KOPT-K1 (cell line): ENCODE measurements around the gene HMSD.

Experiments used
- H3K27ac ChIP-seq: fragments of 200-600 bp; sonication (generic); 2 replicates; pipeline ENCODE4 v1.5.1; 2016; ENCODE audit warnings: antibody characterized with exemption, mild to moderate bottlenecking, low read depth, low read length; ENCODE audit not compliant: poor library complexity, severe bottlenecking
- H3K36me3 ChIP-seq: fragments of 200-600 bp; sonication (generic); 2 replicates; pipeline ENCODE4 v1.5.1; 2017; ENCODE audit warnings: antibody characterized with exemption, mild to moderate bottlenecking, low read length, moderate library complexity; ENCODE audit not compliant: insufficient read depth
- H3K9me3 ChIP-seq: fragments of 200-600 bp; sonication (generic); 2 replicates; pipeline ENCODE4 v1.5.1; 2017; ENCODE audit warnings: antibody characterized with exemption, low read length, mild to moderate bottlenecking; ENCODE audit not compliant: insufficient read depth, poor library complexity, severe bottlenecking

HMSD gene

DNA sequence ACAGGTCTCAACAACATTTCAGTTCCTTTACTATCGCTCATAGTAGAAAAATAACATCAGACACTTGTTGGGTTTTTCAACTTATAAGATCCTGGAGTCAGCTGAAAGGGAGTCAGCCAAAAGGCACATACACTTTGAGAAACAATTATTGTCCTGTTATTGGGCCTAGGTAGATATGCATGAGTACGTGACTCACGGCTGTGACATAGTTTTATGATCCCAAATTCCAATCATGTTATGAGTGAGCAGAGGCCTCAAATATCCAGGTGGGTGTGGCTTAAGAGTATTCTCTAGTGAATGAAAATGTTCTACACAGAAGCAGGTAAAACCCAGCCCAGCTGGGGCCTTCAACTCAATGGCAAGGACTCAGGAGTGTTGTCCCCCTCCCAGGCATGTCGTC, 47.9 kb downstream of the HMSD start:
- Histone ChIP-seq H3K36me3 (no peaks in the 10 kb centered on the region), H3K27ac (no peak overlapping the region), H3K9me3 (peaks cover 19% of the 10 kb centered on the region)

DNA sequence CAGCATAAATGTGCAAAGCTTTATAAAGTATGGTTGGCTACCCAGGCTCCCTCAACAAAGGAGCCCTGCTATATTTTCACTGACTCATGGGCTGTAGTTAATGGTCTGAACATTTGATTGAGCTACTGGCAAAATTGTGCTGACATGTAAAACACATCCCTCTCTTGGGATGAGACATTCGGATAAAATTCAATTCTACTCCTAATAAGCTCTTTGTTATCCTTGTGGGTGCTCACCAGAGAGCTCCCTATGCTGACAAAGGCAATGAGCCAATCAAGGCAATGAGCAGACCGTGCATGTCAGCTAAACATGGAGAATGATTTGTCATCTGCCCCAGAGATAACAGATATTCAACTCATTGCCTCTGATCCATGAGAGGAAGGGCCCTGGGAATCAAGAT, 48.5 kb downstream of the HMSD start:
- peaks cover 16% of the 10 kb centered on the region for H3K9me3 ChIP-seq
- no peaks in the 10 kb centered on the region for H3K36me3 ChIP-seq
- H3K27ac ChIP-seq = no peak overlapping the region

DNA sequence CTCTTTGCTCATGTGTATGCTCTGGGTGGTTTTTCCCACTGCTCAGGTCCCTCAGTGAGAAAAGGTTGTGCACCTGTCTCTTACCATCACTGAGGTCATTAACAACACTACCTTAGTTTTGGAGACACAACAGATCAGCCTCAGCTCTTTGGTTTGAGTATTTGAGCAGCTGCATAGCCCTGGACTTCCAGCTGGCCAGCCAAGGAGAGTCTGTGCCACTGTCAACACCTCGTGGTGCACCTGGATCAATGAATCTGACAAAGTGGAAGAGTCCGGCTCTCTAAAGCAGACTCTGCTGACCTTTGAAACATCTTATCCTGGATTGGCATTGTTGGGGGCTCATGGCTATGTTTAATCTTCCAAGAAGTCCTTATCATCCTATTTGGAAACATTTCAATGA, 50.8 kb downstream of the HMSD start:
- H3K9me3 ChIP-seq = peaks cover 15% of the 10 kb centered on the region
- H3K36me3 ChIP-seq = no peaks in the 10 kb centered on the region
- H3K27ac ChIP-seq = no peak overlapping the region

DNA sequence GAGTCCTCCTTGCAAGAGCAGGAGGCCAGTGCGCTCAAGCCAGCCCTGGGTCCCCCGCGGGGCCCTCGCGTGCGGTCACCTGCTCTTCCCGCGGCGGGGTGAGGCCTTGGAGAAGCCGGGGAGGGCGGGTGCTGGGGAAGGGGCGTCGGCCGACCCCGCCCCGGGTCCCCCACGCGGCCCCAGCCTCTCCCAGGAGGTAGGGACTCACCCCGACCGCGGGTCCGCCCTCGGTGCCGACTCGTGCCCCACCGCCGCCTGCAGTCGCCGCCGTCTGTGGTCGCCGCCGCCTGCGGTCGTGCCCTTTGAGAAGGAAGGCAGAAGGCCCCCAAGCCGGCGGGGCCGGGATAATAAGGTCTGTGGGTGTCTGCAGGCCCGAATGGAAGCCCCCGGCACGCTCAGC, 53.5 kb downstream of the HMSD start:
- Histone ChIP-seq H3K9me3 (no peaks in the 10 kb centered on the region), H3K27ac (no peak overlapping the region), H3K36me3 (no peaks in the 10 kb centered on the region)

DNA sequence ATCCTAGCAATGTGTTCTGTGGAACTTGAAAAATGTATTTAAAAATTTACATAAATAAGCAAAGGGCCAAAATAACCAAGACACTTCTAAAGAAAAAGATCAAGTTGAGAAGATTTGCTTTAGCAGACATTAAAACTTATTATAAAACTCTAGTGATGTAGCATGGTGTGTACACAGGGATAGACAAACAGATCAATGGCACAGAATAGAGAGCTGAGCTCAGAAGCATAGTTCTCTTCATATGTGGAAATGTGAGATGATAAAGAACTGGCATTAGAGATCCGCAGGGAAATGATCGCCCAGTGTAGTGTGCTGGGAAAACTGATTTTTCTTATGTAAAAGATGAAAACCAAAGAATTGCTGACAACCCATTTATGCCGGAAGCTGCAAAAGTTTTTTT, 60.2 kb downstream of the HMSD start:
- Histone ChIP-seq H3K27ac (no peak overlapping the region), H3K36me3 (no peaks in the 10 kb centered on the region)

More for the DNA sequence above, 60.2 kb downstream of the HMSD start:
- no peaks in the 10 kb centered on the region for H3K9me3 ChIP-seq
